NCI-H1436 (cell line): ENCODE results near the gene TMCC1.
"Not testable (repeated sequence)": the region's sequence is repeated elsewhere in the genome, so short reads cannot be mapped to it uniquely, and the experiment has no call there.

ENCODE experiments used
- DNase-seq: peaks from one replicate; lab custom pipeline; 2025; lab: John Stamatoyannopoulos, UW

Gene TMCC1

GRCh38 chr3:129622933-129623332 lies 270.6 kb downstream of the TMCC1 start:
- DNase-seq, result no peak

DNA sequence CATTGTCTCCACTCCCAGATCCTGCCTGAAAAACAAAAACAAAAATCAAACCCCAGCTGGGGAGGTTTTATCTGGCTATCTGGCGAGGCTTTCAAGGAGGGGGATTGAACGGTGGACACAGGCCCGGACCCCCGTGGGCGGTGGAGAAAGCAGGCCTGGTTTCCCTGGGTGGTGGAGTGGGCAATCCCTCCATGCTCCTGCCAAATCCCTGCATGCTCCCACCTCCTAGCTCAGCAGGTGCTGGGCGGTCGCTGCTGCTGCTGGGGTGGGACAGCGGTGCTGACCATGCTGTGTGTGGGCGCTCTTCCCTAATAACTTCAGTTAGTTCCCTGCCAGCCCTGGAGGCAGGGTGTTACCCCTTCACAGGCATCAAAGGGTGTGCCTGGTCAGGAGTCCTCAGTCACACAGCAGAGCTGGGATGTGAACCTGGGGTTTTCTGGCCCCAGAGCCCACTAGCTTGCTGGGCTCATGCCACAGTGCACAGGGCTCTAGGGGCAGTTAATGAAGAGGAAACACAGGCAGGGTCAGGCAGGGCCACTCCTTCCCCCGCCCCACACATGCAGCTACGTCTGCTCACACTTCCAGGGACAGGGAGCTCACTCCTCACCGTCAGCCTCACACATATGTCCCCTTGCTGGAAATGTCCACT lies 271.2 kb downstream of the TMCC1 start:
- DNase-seq, result no peak

DNA sequence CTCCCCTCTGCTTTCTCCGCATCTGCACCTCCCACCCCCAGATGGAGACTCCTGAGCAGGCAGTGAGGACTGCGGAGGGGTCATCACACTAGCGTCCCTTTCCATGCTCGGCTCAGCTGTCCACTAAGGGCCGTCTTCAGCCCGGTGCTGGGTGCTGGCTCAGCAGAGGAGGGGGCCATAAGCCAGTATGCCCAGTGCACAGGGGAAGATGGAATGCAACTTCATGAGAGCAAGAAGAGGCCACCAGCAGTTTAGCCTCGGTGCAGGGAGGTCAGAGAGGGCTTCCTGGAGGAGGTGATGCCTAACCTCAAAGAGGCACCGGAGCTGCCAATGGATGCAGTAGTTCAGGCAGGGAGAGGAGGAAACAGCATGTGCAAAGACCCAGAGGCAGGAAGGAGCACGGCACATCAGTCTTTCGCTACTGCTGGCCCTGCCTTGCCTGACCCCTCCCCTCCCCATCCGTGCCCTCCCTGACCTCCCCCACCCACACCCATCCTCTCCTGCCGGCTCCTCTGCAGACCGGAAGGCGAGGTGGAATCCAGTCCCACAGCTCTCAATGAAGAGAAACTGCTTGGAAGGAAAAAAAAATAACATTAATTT lies 271.8 kb downstream of the TMCC1 start:
- no peak for DNase-seq

DNA sequence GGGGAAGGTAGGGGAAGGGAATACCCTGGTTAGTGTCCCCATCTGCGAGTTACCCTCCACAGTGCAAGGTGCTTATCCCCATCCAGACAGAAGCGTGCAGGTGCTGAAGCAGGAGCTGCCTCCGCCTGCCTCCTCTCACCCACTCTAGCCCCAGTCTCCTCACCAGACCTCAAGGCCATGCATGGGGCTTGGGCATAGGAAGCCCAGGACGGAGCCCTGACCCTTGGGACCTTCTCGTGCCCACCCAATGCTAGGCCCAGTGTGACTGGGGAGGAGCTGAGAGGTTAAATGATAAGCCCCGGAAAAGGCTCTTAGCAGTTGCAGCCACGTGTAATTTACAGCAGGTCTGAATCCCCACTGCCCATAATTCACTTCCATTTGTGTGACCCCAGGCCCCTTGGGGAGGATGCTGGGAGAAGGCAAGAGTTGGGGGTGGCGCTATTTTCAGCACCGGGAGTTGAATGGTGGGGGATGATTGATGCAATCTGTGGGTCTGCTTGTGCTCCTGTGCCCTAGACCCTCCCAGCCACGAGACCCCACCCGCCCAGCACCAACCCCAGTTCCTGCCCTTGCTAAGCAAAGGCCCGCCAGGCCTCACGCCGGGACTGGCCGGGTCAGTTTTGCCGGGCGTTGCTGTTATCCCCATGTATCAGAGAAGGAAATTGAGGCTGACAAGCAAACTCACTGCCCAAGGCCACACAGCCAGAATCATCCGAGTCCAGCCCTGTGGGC lies 272.5 kb downstream of the TMCC1 start:
- DNase-seq, result no peak

DNA sequence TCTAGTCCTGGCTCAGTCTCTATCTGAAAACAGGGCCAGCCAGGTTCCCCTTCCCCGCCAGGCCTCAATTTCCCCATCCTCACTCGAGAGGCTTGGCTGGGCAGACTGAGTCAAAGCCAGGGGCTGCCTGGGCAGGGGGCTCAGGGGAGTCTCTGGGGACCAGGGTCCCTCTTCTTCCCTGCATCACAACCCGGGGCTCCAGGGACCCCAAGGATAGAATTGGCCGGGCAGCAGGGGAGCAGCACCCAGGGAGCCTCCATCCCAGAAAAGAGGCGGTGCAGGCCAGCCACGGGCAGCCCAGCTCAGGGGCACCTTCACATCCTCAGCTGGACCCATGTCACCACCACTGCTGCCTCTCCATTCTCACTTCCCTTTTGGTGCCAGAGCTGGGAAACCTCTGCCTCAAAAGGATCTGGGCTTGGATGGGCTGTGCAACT lies 273.8 kb downstream of the TMCC1 start:
- no peak for DNase-seq

- no peak for DNase-seq
These were observed 274.4 kb downstream of the TMCC1 start for GRCh38 chr3:129618901-129619671.

- no peak for DNase-seq
These were observed 275.2 kb downstream of the TMCC1 start for GRCh38 chr3:129618186-129618820.

DNA sequence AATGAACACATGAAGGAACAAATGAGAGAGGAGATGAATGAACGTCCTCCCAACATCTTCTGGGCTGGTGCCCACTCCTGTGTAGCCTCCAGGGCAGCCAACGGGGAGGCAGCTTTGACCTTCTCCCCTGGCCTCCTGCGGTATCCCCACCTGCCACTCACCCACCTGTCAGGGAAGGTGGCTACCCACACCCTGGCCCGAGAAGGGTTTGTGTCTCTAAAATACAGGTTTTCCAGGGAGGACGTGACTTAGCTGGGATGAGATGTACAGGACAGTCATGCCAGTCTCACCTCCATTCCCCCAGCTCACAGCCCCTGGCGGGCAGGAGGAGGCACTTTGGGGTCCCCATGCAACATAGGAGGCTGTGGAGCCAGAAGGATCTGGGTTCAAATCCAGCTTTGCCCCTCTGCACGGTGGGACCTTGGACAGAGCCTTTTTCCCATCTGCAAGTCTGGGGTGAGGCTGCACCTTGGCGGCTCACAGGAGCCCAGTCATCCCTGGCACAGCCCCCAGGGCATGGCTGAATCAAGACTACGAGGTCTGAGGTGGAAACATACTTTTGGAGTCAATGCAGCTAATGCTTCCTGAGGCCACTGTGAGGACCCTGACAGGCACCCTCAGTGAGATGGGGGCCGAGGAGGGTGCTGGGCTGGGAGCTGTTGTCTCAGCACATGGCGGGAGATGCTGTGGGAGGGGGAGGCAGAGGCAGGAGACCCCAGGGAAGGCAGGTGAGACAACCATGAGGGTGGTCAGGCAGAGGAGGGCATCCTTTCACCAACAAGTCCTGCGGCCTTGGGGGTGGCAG lies 275.9 kb downstream of the TMCC1 start:
- DNase-seq, result no peak

DNA sequence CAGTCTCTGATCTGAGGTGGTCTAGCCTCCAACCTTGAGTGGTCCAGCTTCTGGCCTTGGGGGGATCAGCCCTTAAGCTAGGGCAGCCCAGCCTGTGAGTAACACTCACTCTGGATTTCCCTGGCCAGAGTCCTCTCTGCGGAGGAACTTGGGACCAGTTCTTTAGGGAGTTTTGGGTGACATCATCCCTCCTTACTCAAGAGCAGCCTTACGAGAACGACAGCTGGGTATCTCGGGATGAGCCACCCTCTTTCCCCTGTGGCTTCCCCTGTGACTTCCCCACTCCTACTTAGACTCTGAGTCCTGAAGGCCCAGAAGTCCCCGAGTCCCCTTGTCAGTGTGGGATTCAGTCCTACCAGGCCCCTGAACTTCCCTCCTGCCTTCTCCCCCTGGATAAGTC lies 276.8 kb downstream of the TMCC1 start:
- DNase-seq, result no peak

- no peak for DNase-seq
These were observed 277.2 kb downstream of the TMCC1 start for GRCh38 chr3:129616291-129616690.

DNA sequence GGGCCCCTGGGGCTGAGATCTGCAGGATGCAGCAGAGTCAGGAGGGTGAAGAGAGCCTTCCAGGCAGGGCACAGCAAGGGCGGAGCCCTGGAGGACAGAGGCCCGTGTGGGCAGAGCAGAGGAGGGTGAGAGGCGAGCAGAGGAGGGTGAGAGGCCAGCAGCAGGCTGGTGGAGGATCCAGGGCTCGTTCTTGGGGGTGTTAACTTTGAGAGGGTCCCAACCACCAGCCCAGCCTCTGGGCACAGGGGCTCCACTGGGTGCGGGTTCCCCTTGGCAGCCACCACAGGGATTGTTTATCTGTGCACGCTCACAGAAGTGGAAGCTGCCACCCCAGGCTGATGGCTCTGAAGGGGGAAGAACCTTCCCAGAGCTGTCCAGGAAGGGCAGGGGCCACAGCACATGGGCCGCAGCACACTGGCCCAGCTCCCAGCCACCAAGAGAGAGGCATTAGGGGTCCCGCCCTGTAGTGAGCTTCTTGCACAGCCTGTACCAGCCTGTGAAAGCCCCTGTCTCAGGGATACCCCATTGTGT lies 277.7 kb downstream of the TMCC1 start:
- DNase-seq, result no peak

- no peak for DNase-seq
These were observed 278.6 kb downstream of the TMCC1 start for GRCh38 chr3:129614927-129615363.

DNA sequence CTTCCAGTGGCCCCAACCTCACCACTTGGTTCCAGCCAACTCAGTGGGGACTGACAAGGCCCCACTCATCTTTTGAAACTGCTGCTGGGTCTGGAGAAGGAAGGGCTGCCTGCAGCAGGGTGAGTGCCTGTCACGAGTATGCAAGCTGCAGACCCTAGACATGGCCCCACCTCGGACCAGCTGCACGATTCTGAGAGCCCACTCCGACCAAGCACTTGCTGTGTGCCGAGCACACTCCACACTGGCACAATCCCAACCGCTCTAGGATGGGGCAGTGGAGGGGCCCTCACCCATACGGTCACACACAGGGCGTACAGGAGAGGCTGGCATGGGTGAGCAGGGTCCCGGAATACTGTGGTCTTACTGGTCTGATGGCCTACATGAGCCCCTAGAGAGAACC lies 279.1 kb downstream of the TMCC1 start:
- no peak for DNase-seq

DNA sequence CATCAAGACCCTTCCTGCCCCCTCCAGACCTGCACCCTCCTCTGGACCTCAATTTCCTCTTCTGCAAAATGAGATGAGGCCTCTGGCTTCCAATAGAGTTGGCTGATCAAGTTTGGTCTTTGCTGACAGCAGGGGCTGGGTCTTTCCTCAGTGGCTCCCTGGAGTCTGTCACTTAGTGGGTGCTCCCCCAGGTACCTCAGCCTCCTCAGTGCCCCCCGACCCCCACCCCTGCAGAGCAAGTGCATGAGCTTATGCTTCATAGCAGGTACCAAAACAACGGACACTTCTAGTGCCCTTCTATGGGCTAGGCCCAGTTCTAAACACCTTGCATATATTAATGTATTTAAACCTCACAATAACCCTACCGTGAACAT lies 280.2 kb downstream of the TMCC1 start:
- no peak for DNase-seq

DNA sequence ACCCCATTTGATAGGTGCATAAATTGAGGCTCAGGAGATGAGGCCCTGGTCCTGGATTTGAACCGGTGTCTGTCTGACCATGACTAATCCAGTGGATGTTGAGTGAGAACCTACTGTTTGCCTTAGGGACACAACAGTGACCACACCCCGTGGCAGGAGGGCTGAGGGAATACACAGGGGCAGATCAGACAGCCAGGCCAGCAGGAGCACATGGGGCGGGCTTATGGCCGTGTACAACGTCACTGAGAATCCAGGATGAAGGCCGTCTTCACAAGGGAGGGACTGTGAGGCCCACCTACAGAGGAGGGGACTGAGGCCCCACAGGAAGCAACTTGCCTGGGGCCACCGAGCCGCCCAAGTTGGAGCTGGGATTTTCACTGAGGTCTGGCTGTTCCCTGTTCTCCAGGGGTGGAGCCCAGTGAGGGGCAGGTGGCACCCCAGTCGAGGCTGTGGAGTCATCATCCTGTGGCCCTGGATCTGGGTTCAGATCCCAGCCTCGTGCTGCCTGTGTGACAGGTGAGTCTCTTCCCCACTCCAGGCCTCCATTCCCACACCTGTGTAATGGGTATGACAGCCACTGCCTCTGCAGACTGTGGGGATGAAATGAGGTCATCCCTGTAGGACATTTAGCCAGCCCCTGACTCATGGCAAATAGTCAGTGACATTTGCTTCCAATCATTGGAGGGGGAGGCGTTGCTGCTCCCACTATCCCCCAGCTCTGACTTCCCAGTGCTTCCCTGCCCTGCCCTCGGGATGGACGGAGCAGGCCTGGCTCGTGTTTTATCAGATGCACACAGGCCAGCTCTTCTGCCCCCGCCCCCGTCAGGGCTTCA lies 280.8 kb downstream of the TMCC1 start:
- DNase-seq, result no peak

DNA sequence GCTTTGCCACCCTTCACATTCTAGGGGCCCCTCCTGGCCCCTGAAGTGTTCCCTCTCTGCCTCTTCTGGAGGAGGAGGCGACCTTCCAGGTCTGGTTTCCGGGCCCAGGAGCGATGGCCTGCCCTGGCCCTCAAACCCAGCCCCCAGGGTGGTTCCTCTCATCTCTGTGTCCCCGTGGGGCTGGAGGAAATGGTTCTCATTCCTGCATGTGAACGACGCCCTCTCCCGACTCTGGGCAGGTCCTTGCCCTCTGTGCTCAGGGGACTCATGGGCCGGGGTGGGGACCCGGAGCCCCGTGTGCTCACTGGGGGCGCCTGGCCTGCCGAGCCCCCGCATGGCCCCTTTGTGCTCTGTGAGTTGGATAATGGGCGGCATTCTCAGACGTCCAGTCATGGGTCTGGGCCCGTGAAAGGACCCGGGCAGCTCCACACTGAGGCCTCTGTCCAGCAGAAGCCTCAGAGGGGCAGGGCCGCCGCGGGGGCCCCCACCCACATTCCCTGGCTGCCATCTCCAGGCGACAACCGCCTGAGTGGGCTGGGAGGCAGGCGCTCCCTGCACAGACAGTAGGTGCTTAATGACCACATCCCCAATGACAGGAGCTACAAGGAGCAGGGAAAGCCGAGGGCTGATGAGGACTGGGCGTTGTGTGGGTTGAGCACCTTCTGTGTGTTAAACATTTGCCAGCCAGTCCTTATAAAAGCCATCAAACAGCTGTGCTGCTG lies 281.5 kb downstream of the TMCC1 start:
- DNase-seq, result no peak

DNA sequence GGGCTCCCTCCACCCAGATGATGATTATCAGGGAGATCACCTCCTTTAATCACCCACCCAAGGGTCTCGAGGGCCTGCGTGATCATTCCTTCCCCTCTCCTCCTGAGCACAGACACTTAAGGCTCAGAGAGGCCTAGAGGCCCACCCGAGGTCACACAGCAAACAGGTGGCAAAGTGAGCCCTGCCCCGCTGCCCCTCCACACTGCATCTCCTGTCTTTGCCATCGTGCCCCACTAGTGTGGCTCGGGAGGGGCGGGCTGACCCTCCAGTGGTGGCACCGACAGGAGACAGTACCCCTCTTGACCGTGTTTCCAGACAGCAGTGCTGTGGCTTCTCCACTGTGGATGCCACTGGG lies 282.1 kb downstream of the TMCC1 start:
- no peak for DNase-seq

DNA sequence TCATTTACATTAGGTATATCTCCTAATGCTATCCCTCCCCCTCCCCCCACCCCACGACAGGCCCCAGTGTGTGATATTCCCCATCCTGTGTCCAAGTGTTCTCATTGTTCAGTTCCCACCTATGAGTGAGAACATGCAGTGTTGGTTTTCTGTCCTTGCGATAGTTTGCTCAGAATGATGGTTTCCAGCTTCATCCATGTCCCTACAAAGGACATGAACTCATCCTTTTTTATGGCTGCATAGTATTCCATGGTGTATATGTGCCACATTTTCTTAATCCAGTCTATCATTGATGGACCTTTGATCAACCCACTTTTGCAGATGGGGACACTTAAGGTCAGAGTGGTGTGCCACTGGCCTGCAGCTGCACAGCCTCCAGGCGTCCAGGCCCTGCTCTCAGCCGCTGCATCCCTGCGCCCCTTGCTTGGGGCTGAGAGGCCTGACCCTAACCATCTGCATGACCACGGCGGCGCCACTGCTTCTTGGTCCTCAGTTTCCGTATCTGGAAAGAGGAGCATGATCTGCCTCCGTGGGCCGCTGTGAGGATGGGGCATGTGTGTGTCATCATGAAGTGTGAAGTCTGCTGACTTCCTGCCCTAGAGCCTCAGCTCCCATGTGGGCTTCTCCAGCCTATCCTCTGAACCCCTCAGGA lies 282.6 kb downstream of the TMCC1 start:
- not testable (repeated sequence) for DNase-seq

- DNase-seq, result no peak
These were observed 283.2 kb downstream of the TMCC1 start for GRCh38 chr3:129610276-129610675.
